Body of pancreas (tissue), 4 donors: ENCODE data around the gene OR5A1. TPM values are rescaled to one million over a fixed set of nuclear protein-coding genes. Genes with fewer than 3 reads are reported as not detected.

Experiments used
- ATAC-seq: fragments of 150-250 bp; one replicate; pipeline ENCODE4 v1.9.1; 2016
- DNase-seq, 4 donors: peaks; one replicate each; pipeline ENCODE4 v3.0.0-alpha.2; 2019
- H3K27ac ChIP-seq, 4 donors: fragments of 200-600 bp; sonication (generic); 1 replicate in 3 of 4; 2 replicates in 1 of 4; pipeline versions ENCODE4 v1.5.1 to v1.6.1; 2016 to 2019; ENCODE audit warnings: mild to moderate bottlenecking in 1 of 4, mixed read lengths in 1 of 4, moderate library complexity in 1 of 4
- H3K27me3 ChIP-seq, 2 donors: fragments of 200-600 bp; sonication (generic); one replicate each; pipeline ENCODE4 v1.6.0; 2016; ENCODE audit warnings: mild to moderate bottlenecking in 1 of 2
- H3K36me3 ChIP-seq, 2 donors: fragments of 200-600 bp; sonication (generic); replicated peaks in 1 of 2; 2 replicates each; pipeline ENCODE4 v1.5.1; 2016; ENCODE audit warnings: low read depth in 2 of 2; ENCODE audit not compliant: insufficient read depth in 1 of 2
- H3K4me1 ChIP-seq: fragments of 200-600 bp; sonication (generic); one replicate; pipeline ENCODE4 v1.6.0; 2016
- H3K4me3 ChIP-seq, 2 donors: fragments of 200-600 bp; sonication (generic); 1 replicate in 1 of 2; 2 replicates in 1 of 2; pipeline ENCODE4 v1.5.1; 2016 to 2019
- H3K9me3 ChIP-seq, 3 donors: fragments of 200-600 bp; sonication (generic); 1 replicate in 2 of 3; 2 replicates in 1 of 3; pipeline ENCODE4 v1.5.1; 2016
- CTCF ChIP-seq, 7 experiments: fragments of 450-650 bp in 4 of 7; fragments of 200-600 bp in 3 of 7; sonication (generic) in 3 of 7; IDR thresholded peaks; one replicate each; pipeline ENCODE4 v1.5.1; 2016 to 2019; ENCODE audit warnings: antibody characterized with exemption in 7 of 7
- POLR2A ChIP-seq, 3 donors: fragments of 450-650 bp; IDR thresholded peaks; one replicate each; pipeline ENCODE4 v1.6.1; 2016; ENCODE audit warnings: antibody characterized with exemption in 3 of 3, mild to moderate bottlenecking in 2 of 3
- WGBS, 2 donors: methylation state at CpG; one replicate each; pipeline ENCODE4 v1.1.5; 2017; 5-methylcytosine and 5-hydroxymethylcytosine counted together
- intact Hi-C: fragments of 100-400 bp; cut with DNase I; formaldehyde crosslinking; loops from one replicate; pipeline ENCODE4 v1.15.1; 2023
- total RNA-seq, 2 donors: library from RNA; depleted of rRNA; stranded (reverse); fragments of >200 nt; gene quantifications; one replicate each; pipeline ENCODE4 v1.1.0, GENCODE V29; 2016

OR5A1 gene
- total RNA-seq, 2 donors from 2014 or later, result not detected

GRCh38 chr11:59463190-59463641 lies 26.9 kb downstream of the OR5A1 start:
- WGBS, 2 donors, result 29 to 42% methylated on average over 5 of the region's 5 CpGs
- no peak for DNase-seq
- Histone ChIP-seq H3K9me3 (no peaks in the 10 kb centered on the region), H3K27me3 (no peaks in the 10 kb centered on the region), H3K27ac (no peak overlapping the region), H3K36me3 (no peaks in the 10 kb centered on the region), H3K4me3 (no peak overlapping the region), H3K4me1 (no peaks in the 10 kb centered on the region)
- TF ChIP-seq POLR2A (IDR thresholded peaks at IDR 0.05), result no peak
- TF ChIP-seq CTCF (IDR thresholded peaks at IDR 0.05), result no peak
- ATAC-seq, result no peak
- intact Hi-C loops, result no loop called here

DNA sequence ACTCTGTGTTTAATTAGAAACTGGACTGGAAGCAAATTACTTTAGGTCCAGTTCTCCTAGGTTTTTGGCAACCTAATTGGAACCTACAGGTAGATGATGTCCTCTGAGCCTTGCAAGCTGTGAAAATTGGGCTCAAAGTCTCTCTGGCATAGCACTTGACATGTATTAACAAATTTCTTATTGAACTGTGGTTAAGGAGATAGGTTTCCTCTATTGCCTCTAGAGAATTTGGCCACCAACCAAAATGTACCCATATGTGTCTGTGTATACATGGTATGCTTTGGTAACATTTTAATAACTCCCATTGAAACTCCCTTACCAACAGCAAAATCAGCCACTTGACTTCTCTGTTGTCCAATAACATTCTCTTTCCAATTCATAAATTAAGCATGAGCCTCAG lies 36.7 kb downstream of the OR5A1 start, which contains the start of gene OR4D10:
OR4D10 (plus strand) TSS at position 301 of the 400 bp plus-strand sequence. CDS start 4,115 bp downstream, outside the sequence.
- Histone ChIP-seq H3K27me3 (no peaks in the 10 kb centered on the region), H3K4me3 (no peak within 1 kb of the TSS), H3K36me3 (no peaks in the 10 kb centered on the region), H3K9me3 (no peaks in the 10 kb centered on the region), H3K4me1 (no peaks in the 10 kb centered on the region), H3K27ac (no peak within 1 kb of the TSS)
- no peak for DNase-seq
- no peak for ATAC-seq
- TF ChIP-seq CTCF (IDR thresholded peaks at IDR 0.05) (no peak), POLR2A (IDR thresholded peaks at IDR 0.05) (no peak)
- intact Hi-C loops, result no loop called here

- ATAC-seq (no peak), DNase-seq (no peak)
- Histone ChIP-seq H3K4me1 (no peaks in the 10 kb centered on the region), H3K36me3 (no peaks in the 10 kb centered on the region), H3K4me3 (no peak overlapping the region), H3K27me3 (no peaks in the 10 kb centered on the region), H3K27ac (no peak overlapping the region), H3K9me3 (no peaks in the 10 kb centered on the region)
- intact Hi-C loops, result no loop called here
- WGBS, 2 donors, result 62 to 68% methylated on average over 9 of the region's 9 CpGs
- TF ChIP-seq POLR2A (IDR thresholded peaks at IDR 0.05) (no peak), CTCF (IDR thresholded peaks at IDR 0.05) (no peak)
Observed at GRCh38 chr11:59475176-59475575, 38.9 kb downstream of the OR5A1 start.

GRCh38 chr11:59479906-59480305 lies 43.6 kb downstream of the OR5A1 start:
- H3K4me1 ChIP-seq, result no peaks in the 10 kb centered on the region
- H3K27me3 ChIP-seq, result no peaks in the 10 kb centered on the region
- H3K36me3 ChIP-seq, result no peaks in the 10 kb centered on the region
- DNase-seq (no peak), ATAC-seq (no peak)
- H3K27ac ChIP-seq, result no peak overlapping the region
- no peak overlapping the region for H3K4me3 ChIP-seq
- intact Hi-C loops, result no loop called here
- no peaks in the 10 kb centered on the region for H3K9me3 ChIP-seq
- no peak for TF ChIP-seq POLR2A (IDR thresholded peaks at IDR 0.05)
- TF ChIP-seq CTCF (IDR thresholded peaks at IDR 0.05), result no peak

GRCh38 chr11:59480359-59480758 lies 44.1 kb downstream of the OR5A1 start:
- H3K27me3 ChIP-seq, result no peaks in the 10 kb centered on the region
- WGBS, 2 donors, result 66 to 74% methylated on average over 3 of the region's 3 CpGs
- H3K9me3 ChIP-seq, result no peaks in the 10 kb centered on the region
- no peak overlapping the region for H3K27ac ChIP-seq
- H3K4me3 ChIP-seq, result no peak overlapping the region
- no peaks in the 10 kb centered on the region for H3K36me3 ChIP-seq
- TF ChIP-seq CTCF (IDR thresholded peaks at IDR 0.05), result no peak
- TF ChIP-seq POLR2A (IDR thresholded peaks at IDR 0.05), result no peak
- intact Hi-C loops, result no loop called here
- H3K4me1 ChIP-seq, result no peaks in the 10 kb centered on the region
- ATAC-seq (no peak), DNase-seq (no peak)
